ENCODE measurements around the gene ROR2. TPM values are rescaled to one million over a fixed set of nuclear protein-coding genes. Genes with fewer than 3 reads are reported as not detected.

Gene ROR2
- total RNA-seq, 2 experiments from 2014 or later, result not detected

- Histone ChIP-seq H3K27me3 (ENCODE audit: control insufficient read depth in 1 of 2, insufficient read depth in 2 of 2, low read length in 2 of 2) (peaks cover 10 to 11% of the 10 kb centered on the region in 2 experiments), H3K4me1 (ENCODE audit: insufficient read depth, low read length) (no peaks in the 10 kb centered on the region), H3K36me3 (ENCODE audit: insufficient read depth, low read length) (no peaks in the 10 kb centered on the region), H3K4me3 (ENCODE audit: low read length) (no peak overlapping the region), H3K9me3 (ENCODE audit: control insufficient read depth in 1 of 2, insufficient read depth in 1 of 2, low read length in 2 of 2) (no peaks in the 10 kb centered on the region), H3K27ac (ENCODE audit: low read depth in 1 of 2, low read length in 2 of 2) (no peak overlapping the region)
- CTCF ChIA-PET, result no interaction called here
- Mint-ChIP-seq H3K4me1 (ENCODE audit: low read depth) (no peaks in the 10 kb centered on the region), H3K36me3 (ENCODE audit: low read depth) (no peaks in the 10 kb centered on the region), H3K4me3 (no peak overlapping the region), H3K9me3 (no peaks in the 10 kb centered on the region), H3K27ac (no peak overlapping the region), H3K27me3 (peaks cover 55% of the 10 kb centered on the region)
- POLR2A ChIA-PET, result no interaction called here
- ATAC-seq (ENCODE audit: poor library complexity) (no peak), DNase-seq (no peak)
- TF ChIP-seq CTCF (IDR thresholded peaks at IDR 0.05), result no peak
- intact Hi-C loops (cut with DNase I, micrococcal nuclease), result no loop called here
Measured at GRCh38 chr9:91606255-91606995, 343.6 kb downstream of the ROR2 start.

GRCh38 chr9:91604451-91605179 lies 345.4 kb downstream of the ROR2 start:
- Histone ChIP-seq H3K4me1 (ENCODE audit: insufficient read depth, low read length) (no peaks in the 10 kb centered on the region), H3K27me3 (ENCODE audit: control insufficient read depth in 1 of 2, insufficient read depth in 2 of 2, low read length in 2 of 2) (peaks cover 10 to 16% of the 10 kb centered on the region in 2 experiments), H3K9me3 (ENCODE audit: control insufficient read depth in 1 of 2, insufficient read depth in 1 of 2, low read length in 2 of 2) (no peaks in the 10 kb centered on the region), H3K36me3 (ENCODE audit: insufficient read depth, low read length) (no peaks in the 10 kb centered on the region), H3K27ac (ENCODE audit: low read depth in 1 of 2, low read length in 2 of 2) (no peak overlapping the region), H3K4me3 (ENCODE audit: low read length) (no peak overlapping the region)
- ATAC-seq (ENCODE audit: poor library complexity), result no peak
- H3K9me3 Mint-ChIP-seq, result no peaks in the 10 kb centered on the region
- POLR2A ChIA-PET, result no interaction called here
- H3K4me3 Mint-ChIP-seq, result no peak overlapping the region
- H3K36me3 Mint-ChIP-seq (ENCODE audit: low read depth), result no peaks in the 10 kb centered on the region
- H3K27me3 Mint-ChIP-seq, result peaks cover 53% of the 10 kb centered on the region
- no peak overlapping the region for H3K27ac Mint-ChIP-seq
- no peaks in the 10 kb centered on the region for H3K4me1 Mint-ChIP-seq (ENCODE audit: low read depth)
- intact Hi-C loops (cut with DNase I, micrococcal nuclease), result no loop called here
- CTCF ChIA-PET, result no interaction called here
- no peak for DNase-seq
- TF ChIP-seq CTCF (IDR thresholded peaks at IDR 0.05), result no peak

GRCh38 chr9:91603932-91604331 lies 346.1 kb downstream of the ROR2 start:
- no peak for DNase-seq
- no peaks in the 10 kb centered on the region for H3K36me3 Mint-ChIP-seq (ENCODE audit: low read depth)
- peaks cover 53% of the 10 kb centered on the region for H3K27me3 Mint-ChIP-seq
- POLR2A ChIA-PET, result no interaction called here
- intact Hi-C loops (cut with DNase I, micrococcal nuclease), result no loop called here
- H3K27ac Mint-ChIP-seq, result no peak overlapping the region
- CTCF ChIA-PET, result no interaction called here
- H3K4me3 Mint-ChIP-seq, result no peak overlapping the region
- H3K4me1 ChIP-seq (ENCODE audit: insufficient read depth, low read length), result no peaks in the 10 kb centered on the region
- peaks cover 10 to 16% of the 10 kb centered on the region in 2 experiments for H3K27me3 ChIP-seq (ENCODE audit: control insufficient read depth in 1 of 2, insufficient read depth in 2 of 2, low read length in 2 of 2)
- H3K9me3 ChIP-seq (ENCODE audit: control insufficient read depth in 1 of 2, insufficient read depth in 1 of 2, low read length in 2 of 2), result no peaks in the 10 kb centered on the region
- H3K36me3 ChIP-seq (ENCODE audit: insufficient read depth, low read length), result no peaks in the 10 kb centered on the region
- H3K4me1 Mint-ChIP-seq (ENCODE audit: low read depth), result no peaks in the 10 kb centered on the region
- no peak for TF ChIP-seq CTCF (IDR thresholded peaks at IDR 0.05)
- H3K4me3 ChIP-seq (ENCODE audit: low read length), result no peak overlapping the region
- no peaks in the 10 kb centered on the region for H3K9me3 Mint-ChIP-seq
- no peak for ATAC-seq (ENCODE audit: poor library complexity)
- no peak overlapping the region for H3K27ac ChIP-seq (ENCODE audit: low read depth in 1 of 2, low read length in 2 of 2)

All from CD4-positive, alpha-beta T cell (primary cell).